GM21526 (cell line): Measurements from ENCODE around the gene KLF5.
"Not testable (repeated sequence)": the region's sequence is repeated elsewhere in the genome, so short reads cannot be mapped to it uniquely, and the experiment has no call there.

Experiments
- ATAC-seq: cut with Tn5 transposase; IDR thresholded peaks from one replicate; pipeline ENCODE4 v1.9.1; 2021; ENCODE audit warnings: moderate library complexity; ENCODE audit not compliant: unreplicated experiment, low FRiP score

KLF5 gene

DNA sequence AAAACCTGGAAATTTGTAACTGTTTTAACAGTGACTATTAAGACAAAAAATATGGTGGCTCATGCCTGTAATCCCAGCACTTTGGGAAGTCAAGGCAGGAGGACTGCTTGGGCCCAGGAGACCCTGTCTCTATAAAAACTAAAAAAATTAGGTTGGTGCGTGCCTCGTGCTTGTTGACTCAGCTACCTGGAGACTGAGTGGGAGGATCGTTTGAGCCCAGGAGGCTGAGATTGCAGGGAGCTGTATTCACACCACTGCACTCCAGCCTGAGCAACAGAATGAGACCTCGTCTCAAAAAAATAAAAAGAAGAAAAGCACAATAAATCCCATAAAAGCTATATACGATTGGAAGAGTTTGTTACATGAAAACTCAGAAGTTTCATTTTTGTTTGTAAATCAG lies 23.7 kb downstream of the KLF5 start:
- ATAC-seq: no peak

GRCh38 chr13:73082895-73083294 lies 24.1 kb downstream of the KLF5 start:
- no peak for ATAC-seq

DNA sequence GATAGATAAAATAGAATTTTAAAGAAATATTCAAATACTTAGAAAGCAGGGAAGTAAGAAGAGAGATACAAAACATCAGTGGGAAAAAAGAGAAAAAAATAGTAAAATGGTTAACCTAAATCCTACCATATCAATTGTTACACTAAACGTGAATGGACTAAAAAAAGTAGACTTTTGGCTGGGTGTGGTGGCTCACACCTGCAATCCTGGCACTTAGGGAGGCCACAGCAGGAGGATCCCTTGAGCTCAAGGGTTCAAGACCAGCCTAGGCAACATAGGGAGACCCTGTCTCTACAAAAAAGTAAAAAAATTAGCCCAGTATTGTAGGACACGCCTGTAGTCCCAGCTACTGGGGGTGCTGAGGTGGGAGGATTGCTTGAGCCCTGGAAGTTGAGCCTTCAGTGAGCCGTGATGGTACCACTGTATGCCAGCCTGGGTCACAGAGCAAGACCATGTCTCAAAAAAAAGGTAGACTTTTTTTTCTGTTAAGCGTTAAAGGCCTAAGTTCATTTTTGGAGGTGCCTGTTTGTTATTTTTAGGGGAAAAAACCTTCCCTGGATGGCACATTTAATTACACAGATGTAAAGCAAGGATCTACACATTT lies 29.6 kb downstream of the KLF5 start:
- ATAC-seq: no peak

DNA sequence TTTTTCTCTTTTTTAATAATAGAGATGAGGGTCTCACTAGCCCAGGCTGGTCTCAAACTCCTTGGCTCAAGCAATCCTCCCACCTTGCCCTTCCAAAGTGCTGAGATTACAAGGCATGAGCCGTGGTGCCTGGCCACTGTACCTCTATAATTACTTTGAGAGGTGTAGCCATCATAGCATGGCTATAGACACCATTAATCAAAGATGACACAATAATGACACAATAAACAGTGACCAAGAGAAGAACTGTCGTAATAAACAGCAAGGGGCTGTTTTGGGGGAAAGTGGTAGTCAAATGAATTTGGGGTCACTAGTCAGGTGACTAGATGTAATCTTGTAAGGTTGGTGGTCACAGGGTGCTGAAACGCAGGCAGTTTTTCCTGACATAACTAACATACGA lies 30.4 kb downstream of the KLF5 start:
- ATAC-seq: no peak

DNA sequence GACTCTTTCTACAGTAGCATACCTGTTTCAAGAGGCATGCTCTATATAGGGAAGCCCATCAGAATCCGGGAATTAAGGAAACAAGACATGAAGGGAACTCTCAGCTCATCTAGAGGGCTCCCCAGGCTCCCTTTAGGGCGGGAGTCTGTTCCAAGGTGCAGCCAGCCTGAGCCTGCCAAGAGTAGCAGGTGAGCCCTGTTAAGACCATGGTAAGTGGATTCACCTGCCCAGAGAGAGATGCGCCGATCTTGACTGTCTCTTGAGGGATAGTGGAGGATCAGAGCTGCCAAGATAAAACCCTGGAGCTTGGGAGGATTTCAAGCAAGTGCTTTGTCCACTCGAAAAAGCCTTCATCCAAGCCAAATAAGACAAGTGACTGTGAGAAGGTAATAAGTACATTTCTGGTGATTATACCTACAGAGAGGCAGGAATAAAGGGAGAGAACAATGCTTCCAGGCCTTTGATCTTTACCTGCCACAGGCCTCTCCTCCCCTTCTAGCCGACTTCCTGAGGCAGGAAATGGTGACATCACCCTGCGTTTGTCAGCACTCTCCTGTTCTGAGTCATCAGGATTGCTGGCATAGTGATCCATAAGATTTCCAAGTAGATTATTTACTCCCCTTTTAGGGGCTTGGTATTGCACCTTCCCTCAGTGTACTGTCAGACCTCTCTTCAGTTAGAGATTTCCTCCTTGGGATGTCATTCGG lies 31.5 kb downstream of the KLF5 start:
- no peak for ATAC-seq

- ATAC-seq: no peak
These were observed 32.0 kb downstream of the KLF5 start for GRCh38 chr13:73090823-73091187.

GRCh38 chr13:73092829-73093228 lies 34.0 kb downstream of the KLF5 start:
- ATAC-seq: no peak

GRCh38 chr13:73096173-73096572 lies 37.4 kb downstream of the KLF5 start:
- ATAC-seq: no peak

DNA sequence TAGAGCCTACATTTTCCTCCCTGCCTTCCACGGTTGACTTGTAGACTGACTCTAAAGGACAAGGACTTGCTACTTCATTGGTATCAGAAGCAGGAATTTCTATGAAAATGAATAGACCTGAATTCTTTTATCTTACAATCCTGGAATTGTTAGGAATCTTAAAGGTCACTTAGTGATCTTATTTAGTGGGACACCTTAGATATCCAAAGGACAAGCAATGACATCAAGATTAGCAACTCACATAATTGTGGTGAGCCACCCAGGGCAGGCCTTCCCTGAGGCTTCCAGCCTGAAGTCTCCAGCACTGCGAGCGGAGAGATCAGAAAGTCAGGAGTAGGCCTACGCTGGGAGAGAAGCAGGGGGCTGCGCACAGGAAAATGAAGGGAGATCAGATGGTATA lies 37.8 kb downstream of the KLF5 start:
- ATAC-seq: no peak

DNA sequence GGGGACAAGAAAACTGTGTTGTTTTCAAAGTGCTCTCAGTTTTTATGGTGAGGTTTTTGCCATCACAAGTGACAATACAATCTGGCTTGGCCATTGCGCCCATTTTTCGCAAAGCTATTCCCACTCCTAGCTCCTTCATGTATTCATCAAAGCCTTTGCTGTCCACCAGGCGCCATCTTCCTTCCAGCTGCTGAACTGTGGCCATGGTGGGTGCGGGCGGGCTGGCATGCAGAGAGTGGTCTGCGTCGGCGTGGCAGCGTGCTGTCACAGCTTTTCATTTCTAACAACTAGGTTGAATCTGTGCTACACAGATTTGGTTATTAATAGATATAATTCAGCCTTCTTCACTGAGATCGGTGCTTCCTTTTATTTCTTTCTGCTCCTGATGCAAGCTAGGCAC lies 42.0 kb downstream of the KLF5 start:
- not testable (repeated sequence) for ATAC-seq

GRCh38 chr13:73101351-73102007 lies 42.7 kb downstream of the KLF5 start:
- ATAC-seq: no peak

- no peak for ATAC-seq
These were observed 44.4 kb downstream of the KLF5 start for GRCh38 chr13:73103238-73103637.

DNA sequence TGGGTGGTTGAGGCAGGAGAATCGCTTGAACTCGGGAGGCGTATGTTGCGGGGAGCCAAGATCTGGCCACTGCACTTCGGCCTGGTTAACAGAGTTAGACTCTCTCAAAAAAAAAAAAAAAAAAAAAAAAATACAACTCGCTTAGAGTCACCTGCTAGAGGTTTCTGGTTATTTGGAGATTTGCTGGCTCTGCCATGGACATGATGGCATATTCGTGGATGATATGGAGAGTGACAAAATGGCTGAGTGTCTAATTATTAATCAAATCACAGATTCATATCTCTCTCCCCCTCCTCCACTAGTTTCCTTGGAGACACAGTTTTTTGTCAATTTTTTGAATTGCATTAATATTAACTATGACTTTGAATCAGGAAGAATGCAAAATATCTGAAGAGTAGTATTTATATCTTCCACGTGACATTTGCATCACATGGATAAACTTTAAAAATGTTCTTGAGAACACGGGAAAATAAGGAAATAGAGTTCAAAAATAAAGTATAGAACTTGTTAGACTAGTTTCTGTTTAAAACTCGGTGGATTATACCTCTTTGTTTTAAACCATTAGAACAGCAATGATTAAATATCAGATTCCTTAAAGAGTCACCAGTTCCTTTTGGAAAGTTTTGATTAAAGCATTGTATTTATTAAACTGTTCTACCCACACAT lies 47.8 kb downstream of the KLF5 start:
- no peak for ATAC-seq

GRCh38 chr13:73107481-73107880 lies 48.7 kb downstream of the KLF5 start:
- ATAC-seq: no peak

GRCh38 chr13:73107970-73108369 lies 49.2 kb downstream of the KLF5 start:
- ATAC-seq: no peak

DNA sequence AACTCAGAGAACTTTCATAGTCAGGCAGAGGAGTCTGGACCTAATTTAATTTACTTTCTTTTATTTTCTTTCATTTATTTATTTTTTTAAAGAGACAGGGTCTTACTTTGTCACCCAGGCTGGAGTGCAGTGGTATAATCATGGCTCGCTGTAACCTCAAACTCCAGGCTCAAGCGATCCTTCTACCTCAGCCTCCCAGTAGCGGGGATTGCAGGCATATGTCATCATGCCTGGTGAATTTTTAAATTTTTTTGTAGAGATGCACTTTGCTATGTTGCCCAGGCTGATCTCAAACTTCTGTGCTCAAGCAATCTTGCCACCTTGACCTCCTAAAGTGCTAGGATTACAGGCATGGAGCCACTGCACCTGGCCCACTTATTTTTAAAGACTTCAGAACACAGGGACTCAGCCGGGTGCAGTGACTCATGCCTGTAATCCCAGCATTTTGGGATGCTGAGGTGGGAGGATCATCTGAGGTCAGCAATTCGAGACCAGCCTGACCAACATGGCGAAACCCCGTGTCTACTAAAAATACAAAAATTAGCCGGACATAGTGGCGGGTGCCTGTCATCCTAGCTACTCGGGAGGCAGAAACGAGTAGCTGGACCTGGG lies 50.6 kb downstream of the KLF5 start:
- ATAC-seq: no peak

DNA sequence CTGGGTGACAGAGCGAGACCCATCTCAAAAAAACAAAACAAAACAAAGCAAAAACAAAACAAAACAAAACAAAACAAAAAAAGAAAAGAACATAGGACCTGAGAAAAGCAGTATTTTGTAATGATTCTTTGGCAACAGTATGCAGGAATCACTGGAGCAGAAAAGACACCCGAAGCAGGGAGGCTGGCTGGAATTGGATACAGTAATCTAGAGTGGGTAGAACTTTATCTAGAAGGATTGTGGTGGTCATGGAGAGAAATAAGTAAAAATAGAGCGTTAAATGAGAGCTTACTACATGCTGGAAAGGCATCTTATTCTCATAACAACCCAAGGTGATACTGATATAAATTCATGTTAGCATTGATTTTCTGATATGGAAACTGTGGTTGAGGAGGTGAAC lies 51.2 kb downstream of the KLF5 start:
- ATAC-seq: no peak

GRCh38 chr13:73110814-73111213 lies 52.0 kb downstream of the KLF5 start:
- no peak for ATAC-seq

DNA sequence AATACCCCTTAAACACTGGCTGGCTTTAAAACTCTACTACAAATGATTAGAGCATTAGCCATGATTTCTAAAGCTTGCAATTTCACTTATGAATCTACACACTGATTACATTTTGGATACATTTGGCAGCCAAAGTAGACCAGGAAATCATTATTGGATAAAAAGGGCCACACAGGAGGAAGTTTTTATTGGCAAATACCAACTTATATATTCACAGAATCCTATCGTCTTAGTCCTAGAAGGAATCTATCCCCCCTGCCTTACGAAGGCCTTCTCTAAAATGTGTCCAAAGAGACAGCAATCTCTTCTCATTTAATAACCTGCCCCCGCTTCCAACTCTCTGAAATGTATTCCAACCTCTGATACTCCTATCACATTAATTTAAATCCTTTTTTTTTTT lies 52.5 kb downstream of the KLF5 start:
- ATAC-seq: no peak

DNA sequence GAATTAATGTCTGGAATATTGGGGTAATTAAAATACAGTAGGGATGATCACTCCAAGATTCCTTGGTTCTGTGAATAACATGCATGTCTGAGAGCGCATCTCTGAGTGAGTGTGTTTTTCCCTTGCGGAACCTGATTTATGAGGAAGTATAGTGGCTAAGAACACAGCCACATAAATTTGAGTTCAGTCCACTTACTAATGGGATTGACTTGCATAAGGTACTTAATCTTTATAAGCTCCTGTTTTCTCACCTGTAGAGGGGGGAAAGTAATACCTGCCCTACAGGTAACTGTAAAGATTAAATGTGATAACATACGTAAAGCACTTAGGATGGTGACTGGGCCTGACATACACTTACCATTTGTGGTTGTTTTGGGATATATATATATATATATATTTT lies 60.8 kb downstream of the KLF5 start:
- ATAC-seq: no peak
